GM23248 (cell line): Measurements from ENCODE around the gene SPSB3.

Experiments used
- EZH2 ChIP-seq: fragments of 200-600 bp; sonication (generic); IDR thresholded peaks from 2 replicates; pipeline ENCODE4 v1.6.1; 2018; ENCODE audit warnings: antibody characterized with exemption, mild to moderate bottlenecking; ENCODE audit not compliant: insufficient read depth, poor library complexity, severe bottlenecking
- EZH2phosphoT487 ChIP-seq: fragments of 200-600 bp; sonication (generic); IDR thresholded peaks from 2 replicates; pipeline ENCODE4 v1.6.1; 2018; ENCODE audit warnings: antibody characterized with exemption, moderate library complexity, mild to moderate bottlenecking, low read depth; ENCODE audit not compliant: insufficient read depth

GRCh38 chr16:1746693-1747195 lies 35.6 kb downstream of the SPSB3 start:
- TF ChIP-seq EZH2, result no peak
- no peak for TF ChIP-seq EZH2phosphoT487
